Stomach (tissue), 4 donors: Measurements from ENCODE around the gene DNAJC3.

ENCODE experiments used
- EP300 ChIP-seq: sonication (generic); formaldehyde crosslinking; IDR thresholded peaks from one replicate; pipeline ENCODE4 v1.6.1; 2017; ENCODE audit warnings: antibody characterized with exemption
- POLR2A ChIP-seq, 4 donors: fragments of 450-650 bp; IDR thresholded peaks; one replicate each; pipeline ENCODE4 v1.6.1; 2016; ENCODE audit warnings: antibody characterized with exemption in 4 of 4, control low read depth in 2 of 4, mild to moderate bottlenecking in 1 of 4, moderate library complexity in 1 of 4
- POLR2AphosphoS5 ChIP-seq, 3 donors: sonication (generic); formaldehyde crosslinking; IDR thresholded peaks; one replicate each; pipeline ENCODE4 v1.6.1; 2016; ENCODE audit warnings: antibody characterized with exemption in 3 of 3
- TF ChIP-seq, protein P1 (sequence below), 7 experiments: fragments of 450-650 bp in 4 of 7; fragments of 200-600 bp in 3 of 7; sonication (generic) in 3 of 7; IDR thresholded peaks; one replicate each; pipeline ENCODE4 v1.5.1; 2016 to 2019; ENCODE audit warnings: antibody characterized with exemption in 7 of 7, control low read depth in 2 of 7, mild to moderate bottlenecking in 1 of 7

DNA sequence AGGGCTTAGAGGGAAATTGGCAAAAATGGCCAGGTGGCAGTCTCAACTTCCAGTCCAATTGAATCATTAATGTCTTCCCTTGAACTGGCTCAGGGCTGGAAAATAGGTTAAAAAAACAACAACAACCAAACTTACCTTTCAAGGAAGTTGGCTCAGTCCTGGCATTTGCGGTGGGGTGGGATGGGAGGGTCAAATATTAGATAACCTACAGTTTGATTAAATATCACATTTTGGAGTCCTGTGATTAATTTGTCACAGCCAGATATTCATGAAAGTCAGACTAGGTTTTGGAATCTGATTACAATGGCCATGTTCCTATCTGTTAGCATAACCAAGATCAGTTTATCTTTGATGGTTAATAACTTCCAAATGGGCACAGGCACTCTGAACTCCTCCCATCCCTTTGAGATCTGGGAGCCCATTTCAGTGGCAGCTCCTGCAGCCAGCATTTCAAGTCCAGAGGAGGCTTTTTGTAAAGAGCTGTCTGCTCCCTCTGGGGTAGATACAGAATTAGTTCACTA, 24.6 kb upstream of the DNAJC3 start:
- TF ChIP-seq, protein P1, sequence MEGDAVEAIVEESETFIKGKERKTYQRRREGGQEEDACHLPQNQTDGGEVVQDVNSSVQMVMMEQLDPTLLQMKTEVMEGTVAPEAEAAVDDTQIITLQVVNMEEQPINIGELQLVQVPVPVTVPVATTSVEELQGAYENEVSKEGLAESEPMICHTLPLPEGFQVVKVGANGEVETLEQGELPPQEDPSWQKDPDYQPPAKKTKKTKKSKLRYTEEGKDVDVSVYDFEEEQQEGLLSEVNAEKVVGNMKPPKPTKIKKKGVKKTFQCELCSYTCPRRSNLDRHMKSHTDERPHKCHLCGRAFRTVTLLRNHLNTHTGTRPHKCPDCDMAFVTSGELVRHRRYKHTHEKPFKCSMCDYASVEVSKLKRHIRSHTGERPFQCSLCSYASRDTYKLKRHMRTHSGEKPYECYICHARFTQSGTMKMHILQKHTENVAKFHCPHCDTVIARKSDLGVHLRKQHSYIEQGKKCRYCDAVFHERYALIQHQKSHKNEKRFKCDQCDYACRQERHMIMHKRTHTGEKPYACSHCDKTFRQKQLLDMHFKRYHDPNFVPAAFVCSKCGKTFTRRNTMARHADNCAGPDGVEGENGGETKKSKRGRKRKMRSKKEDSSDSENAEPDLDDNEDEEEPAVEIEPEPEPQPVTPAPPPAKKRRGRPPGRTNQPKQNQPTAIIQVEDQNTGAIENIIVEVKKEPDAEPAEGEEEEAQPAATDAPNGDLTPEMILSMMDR (IDR thresholded peaks at IDR 0.05) = no peak
- TF ChIP-seq EP300 (no peak), POLR2A (IDR thresholded peaks at IDR 0.05) (no peak), POLR2AphosphoS5 (IDR thresholded peaks at IDR 0.05) (no peak)
